Measurements from ENCODE around the gene RRP1B. TPM values are rescaled to one million over a fixed set of nuclear protein-coding genes. Genes with fewer than 3 reads are reported as not detected.
A peak's percentile ranks its signal among the peaks of the same experiment; 100 is the strongest.

RRP1B gene
- total RNA-seq, 1 experiment from 2014 or later, result 30.7 TPM

- Histone ChIP-seq H3K4me3 (ENCODE audit: low read depth in 2 of 2, low read length in 2 of 2) (no peak overlapping the region), H3K27ac (ENCODE audit: low read length) (no peak overlapping the region), H3K4me1 (ENCODE audit: control insufficient read depth, insufficient read depth, low read length) (no peaks in the 10 kb centered on the region), H3K27me3 (ENCODE audit: control insufficient read depth, insufficient read depth, low read length) (no peaks in the 10 kb centered on the region), H3K36me3 (ENCODE audit: control insufficient read depth, insufficient read depth, low read length) (peaks cover 6% of the 10 kb centered on the region), H3K9me3 (ENCODE audit: control insufficient read depth, insufficient read depth, low read depth, low read length) (no peaks in the 10 kb centered on the region)
- no peak for TF ChIP-seq TCF7L2 (IDR thresholded peaks at IDR 0.05; ENCODE audit: low read depth, low read length)
- no peak for TF ChIP-seq REST (IDR thresholded peaks at IDR 0.05; ENCODE audit: insufficient read depth in 1 of 2, low read depth in 2 of 2, low read length in 1 of 2)
- TF ChIP-seq CTCF (IDR thresholded peaks at IDR 0.05), result no peak
- TF ChIP-seq SIN3A (IDR thresholded peaks at IDR 0.05; ENCODE audit: borderline replicate concordance, insufficient read depth, low read depth, low read length), result no peak
- no peak for TF ChIP-seq POLR2AphosphoS5 (IDR thresholded peaks at IDR 0.05; ENCODE audit: low read depth, low read length)
- ChIA-PET POLR2A (interaction anchor here (0.6 kb wide), 1 partner anchor 19 kb away, joined by 6 read pairs; no protein-coding TSS in a partner anchor), CTCF (no interaction called here)
- intact Hi-C loops (cut with micrococcal nuclease; ENCODE audit: unreplicated experiment) (no loop called here), in situ Hi-C loops (cut with HindIII; ENCODE audit: low pct_unique_long_range_greater_than_20kb, low sequenced_read_pairs) (no loop called here)
- DNase-seq (ENCODE audit: low read depth, low spot score) (no peak), ATAC-seq (no peak)
- BruUV-seq (replicated peaks), result TSS peak; percentile 71
Observed at GRCh38 chr21:43686811-43687565, 27.6 kb downstream of the RRP1B start.

- Histone ChIP-seq H3K36me3 (ENCODE audit: control insufficient read depth, insufficient read depth, low read length) (peaks cover 3% of the 10 kb centered on the region), H3K4me1 (ENCODE audit: control insufficient read depth, insufficient read depth, low read length) (no peaks in the 10 kb centered on the region)
- CTCF ChIA-PET, result no interaction called here
Observed at GRCh38 chr21:43687566-43688399, 28.4 kb downstream of the RRP1B start.

More at GRCh38 chr21:43687566-43688399, 28.4 kb downstream of the RRP1B start:
- in situ Hi-C loops (cut with HindIII; ENCODE audit: low pct_unique_long_range_greater_than_20kb, low sequenced_read_pairs) (no loop called here), intact Hi-C loops (cut with micrococcal nuclease; ENCODE audit: unreplicated experiment) (no loop called here)
- POLR2A ChIA-PET, result interaction anchor here (0.6 kb wide), 1 partner anchor 18 kb away, joined by 3 read pairs; no protein-coding TSS in a partner anchor
- no peaks in the 10 kb centered on the region for H3K9me3 ChIP-seq (ENCODE audit: control insufficient read depth, insufficient read depth, low read depth, low read length)
- no TSS peak for BruUV-seq (replicated peaks)
- H3K4me3 ChIP-seq (ENCODE audit: low read depth in 2 of 2, low read length in 2 of 2), result no peak overlapping the region
- DNase-seq (ENCODE audit: low read depth, low spot score) (no peak), ATAC-seq (no peak)
- no peak for TF ChIP-seq SIN3A (IDR thresholded peaks at IDR 0.05; ENCODE audit: borderline replicate concordance, insufficient read depth, low read depth, low read length)
- TF ChIP-seq TCF7L2 (IDR thresholded peaks at IDR 0.05; ENCODE audit: low read depth, low read length), result no peak
- no peak for TF ChIP-seq CTCF (IDR thresholded peaks at IDR 0.05)
- TF ChIP-seq POLR2AphosphoS5 (IDR thresholded peaks at IDR 0.05; ENCODE audit: low read depth, low read length), result no peak
- TF ChIP-seq REST (IDR thresholded peaks at IDR 0.05; ENCODE audit: insufficient read depth in 1 of 2, low read depth in 2 of 2, low read length in 1 of 2), result no peak
- H3K27me3 ChIP-seq (ENCODE audit: control insufficient read depth, insufficient read depth, low read length), result no peaks in the 10 kb centered on the region
- no peak overlapping the region for H3K27ac ChIP-seq (ENCODE audit: low read length)

Measured in Panc1 (cell line).